SKM-1 treated with dmso at 0.1 percent for 144 hours (cell line): ENCODE data around the gene SYNE4.

Experiments
- DNase-seq: peaks from one replicate; lab custom pipeline; 2025; ENCODE audit not compliant: unreplicated experiment; lab: John Stamatoyannopoulos, UW

SYNE4 gene

DNA sequence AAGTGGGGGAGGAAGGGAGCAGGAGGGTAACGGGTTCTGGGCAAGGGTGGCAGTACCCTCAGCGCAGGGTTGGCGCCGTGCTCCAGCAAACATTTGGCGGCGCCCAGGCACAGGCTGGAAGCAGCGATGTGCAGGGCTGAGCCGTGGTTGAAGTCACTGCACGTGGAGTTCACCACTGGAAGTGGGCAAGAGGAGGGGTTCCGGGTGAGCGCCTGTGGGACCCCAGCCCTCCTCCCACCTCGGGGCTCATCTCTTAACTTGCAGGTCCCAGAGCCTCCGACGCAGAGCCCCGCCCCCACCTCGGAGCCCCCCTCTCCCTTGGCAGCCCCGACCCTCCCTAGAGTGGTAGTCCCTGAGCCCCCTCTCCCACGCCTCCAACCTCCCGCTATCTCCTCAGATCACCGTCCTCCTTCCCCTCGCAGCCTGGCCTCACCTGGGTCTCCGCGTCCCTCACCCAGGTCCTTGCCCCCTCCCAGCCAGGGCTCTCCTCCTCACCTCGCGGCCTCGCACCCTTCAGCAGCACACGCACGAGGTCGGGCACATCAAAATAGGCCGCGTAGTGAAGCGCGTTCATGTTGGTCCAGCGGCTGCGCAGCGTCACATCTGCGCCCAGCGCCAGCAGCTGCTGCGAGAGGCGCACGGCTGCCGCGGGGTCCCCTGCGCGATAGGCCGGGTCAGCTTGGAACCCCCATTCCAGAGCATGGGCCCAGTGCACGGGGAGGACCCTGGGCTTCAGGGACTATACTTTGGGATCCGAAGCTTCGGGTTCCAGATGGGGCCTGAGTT lies 17.7 kb upstream of the SYNE4 start:
- DNase-seq, result no peak

DNA sequence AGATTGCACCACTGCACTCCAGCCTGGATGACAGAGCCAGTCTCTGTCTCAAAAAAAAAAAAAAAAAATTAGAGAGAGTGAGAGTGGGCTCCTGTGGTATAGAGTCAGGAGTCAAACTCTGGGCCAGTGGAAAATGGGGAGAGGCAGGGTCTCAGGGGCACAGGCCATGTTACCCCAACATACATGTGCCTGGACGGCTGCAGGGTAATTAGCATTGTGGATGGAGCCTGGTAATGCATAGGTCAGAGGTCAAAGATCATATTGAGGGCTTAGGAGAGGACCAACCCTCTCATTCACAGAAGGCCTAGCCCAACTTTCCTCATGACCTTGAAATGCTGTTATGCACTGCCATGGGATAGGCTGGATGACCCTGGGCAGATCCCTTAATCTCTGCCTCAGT lies 16.9 kb upstream of the SYNE4 start:
- DNase-seq, result no peak

DNA sequence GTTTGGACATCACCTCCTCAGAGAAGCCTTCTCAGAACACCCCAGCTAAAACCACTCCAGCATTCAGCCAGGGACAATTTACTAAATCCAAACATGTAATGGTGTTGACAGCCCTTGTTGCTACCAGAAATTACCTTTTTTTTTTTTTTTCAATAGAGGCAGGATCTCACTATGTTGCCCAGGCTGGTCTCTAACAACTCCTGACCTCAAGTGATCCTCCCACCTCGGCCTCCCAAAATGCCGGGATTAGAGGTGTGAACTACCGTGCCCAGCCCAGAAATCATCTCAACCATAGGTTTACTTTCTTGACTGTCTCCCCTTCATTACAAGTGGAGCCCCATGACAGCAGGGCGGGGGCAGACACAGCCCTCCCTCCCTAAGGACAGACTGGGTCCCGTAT lies 14.8 kb upstream of the SYNE4 start:
- DNase-seq, result no peak

DNA sequence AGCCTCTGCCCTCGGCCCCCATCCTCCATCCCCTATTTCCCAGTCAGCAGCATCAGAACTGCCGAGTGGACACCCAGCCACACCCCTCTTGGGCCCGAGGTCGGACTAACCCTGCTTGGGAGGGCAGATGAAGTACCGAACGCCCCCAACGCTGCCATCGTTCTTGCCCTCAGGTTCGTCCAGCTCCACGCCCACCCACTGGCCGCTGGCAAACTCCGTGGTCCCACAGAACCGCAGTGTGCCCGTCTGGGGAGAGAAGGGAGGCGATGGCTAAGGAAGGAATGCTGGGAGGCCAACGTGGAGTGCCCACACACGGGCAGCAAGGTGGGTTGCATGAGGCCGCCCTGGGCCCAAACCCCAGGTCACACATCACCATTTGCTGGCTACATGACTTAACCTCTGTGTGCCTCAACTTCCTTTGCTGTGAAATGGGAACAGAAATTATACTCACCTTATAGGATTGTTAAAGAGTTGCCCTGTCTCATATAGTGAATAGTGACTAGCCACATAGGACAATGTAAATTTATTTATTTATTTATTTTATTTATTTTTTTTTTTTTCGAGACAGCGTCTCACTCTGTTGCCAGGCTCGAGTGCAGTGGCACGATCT lies 10.6 kb upstream of the SYNE4 start:
- DNase-seq, result no peak

DNA sequence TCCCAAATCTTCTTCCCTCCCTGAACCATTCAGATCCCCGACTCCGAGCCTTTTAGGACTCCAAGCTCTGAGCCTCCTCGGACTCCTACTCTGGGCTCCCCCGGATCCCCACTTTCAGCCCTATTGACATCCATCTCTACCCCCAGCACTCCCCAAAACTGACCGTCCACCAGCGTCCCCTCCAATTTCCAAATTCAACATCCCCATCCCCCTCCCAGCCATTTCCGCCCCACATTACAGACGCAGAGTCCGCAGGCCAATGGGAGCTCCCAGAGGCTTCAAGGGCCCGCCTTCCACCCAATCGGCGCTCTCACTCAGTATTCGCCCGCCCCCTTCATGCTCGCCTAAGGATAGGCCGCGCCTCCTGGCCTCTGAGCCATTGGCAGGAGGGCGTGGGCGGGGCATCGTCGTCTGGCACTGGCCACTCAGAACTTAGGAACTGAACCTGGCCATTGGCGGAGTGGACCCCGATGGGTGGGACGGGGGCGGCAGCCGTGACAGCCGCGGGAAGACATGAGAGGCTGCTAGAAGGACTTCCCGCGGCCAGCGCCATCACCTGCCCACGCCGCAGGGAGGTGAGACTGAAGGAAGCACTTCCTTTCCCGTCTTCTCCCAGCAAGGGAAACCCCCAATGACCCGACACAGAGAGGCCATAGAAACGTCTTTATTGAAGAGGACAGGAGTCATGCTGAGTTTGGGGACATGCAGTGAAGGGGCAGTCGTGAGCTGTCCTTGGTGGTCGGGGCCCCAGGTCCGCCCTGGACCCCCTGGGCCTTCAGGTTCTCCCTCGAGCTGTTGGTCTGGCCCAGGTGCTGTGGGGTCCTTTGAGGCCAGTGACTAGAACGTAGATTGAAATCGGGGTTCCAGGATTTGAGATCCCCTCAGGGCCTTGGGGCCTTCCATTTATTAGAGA lies 5.7 kb upstream of the SYNE4 start, which contains the start of gene ALKBH6:
Gene ALKBH6, minus strand, starts transcription at position 202 of the 913 bp plus-strand sequence. CDS start 816 bp downstream, outside the sequence.
- peak; percentile 98 for DNase-seq

DNA sequence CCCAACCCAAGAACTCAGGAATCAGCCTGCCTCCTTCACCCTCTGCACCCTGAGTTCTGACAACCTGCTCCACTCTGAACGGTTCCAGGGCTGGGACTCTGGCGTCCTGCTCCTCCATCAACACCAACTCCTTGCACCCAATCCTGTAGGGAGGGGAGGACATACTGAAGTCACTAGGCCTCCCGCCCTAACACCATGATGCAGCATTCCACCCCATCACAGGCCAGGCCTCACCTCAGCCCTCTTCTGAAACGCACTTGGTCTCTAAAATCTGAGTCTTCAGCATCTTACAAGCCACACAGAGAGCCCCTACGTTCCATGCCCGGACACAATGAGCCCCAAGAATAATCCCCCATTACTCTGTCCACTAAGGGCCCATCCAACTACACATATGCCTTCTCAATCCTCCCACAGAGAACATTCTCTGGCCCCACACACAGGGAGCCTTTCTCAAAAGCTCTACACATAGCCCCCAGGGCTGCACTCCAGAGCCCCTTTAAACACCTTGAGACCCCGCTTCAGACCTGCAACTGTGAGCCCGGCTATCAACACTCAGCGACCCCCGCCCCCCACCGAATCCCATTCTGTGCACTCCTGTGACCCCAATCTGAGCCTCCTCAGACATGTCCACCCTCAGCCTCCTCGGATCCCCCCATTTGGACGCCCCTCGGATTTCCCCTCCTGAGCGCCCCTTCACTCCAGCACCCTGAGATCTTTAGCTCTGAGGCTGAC lies 4.8 kb upstream of the SYNE4 start:
- DNase-seq, result no peak

DNA sequence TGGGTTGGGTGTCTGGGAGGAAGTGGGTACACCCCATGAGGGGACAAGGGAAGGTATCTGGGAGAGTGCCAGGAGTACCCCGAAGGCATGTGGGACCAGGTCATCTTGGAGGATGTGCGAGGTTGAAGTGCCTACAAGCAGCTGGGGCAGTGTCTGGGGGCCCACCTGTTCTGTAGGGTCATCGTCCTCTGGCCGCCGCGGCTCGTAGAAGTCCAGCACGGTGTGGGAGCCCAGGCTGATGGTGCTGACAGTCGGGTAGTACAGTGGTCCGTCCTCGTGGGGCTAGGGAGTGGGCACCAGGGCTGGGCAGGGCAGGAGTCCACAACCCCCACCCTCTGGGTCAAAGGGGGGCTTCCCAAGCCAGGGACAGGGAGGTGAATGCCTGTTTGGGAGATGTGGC lies 1.8 kb upstream of the SYNE4 start:
- DNase-seq, result no peak

DNA sequence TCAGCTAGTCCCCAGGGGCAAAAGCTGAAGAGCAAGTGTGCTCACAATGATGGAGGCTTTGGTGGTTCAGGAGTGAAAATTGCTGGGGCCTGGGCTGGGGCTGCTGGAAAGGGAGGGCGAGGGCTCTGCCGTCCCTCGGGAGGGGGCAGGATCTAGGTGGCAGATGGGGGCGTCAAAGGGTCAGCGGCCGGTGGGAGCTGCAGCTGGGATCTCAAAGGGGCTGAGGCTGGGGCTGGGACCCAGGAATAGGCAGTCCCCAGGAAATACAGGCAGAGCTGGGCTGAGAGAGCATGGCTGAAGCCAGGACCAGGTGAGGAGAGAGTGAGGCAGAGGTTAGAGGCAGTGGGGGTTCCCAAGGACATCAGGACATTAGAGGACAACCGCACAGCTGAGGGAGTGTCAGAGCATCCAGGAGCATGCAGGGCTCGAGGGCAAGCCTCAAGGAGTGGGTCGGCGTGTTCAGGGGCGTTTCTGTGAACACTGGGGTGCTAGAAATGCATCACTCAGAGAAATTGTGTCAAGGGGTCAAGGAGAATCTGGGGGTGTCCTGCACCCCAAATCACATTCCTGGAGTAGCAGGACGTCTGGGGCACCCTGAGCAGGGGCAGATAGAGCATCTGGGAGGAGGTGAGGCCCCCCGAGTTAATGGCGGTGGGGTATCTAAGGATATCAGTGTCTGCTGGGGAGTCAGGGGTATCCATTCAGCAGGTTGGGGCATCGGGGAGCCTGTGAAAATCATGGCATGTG lies 1.2 kb upstream of the SYNE4 start:
- DNase-seq, result no peak

DNA sequence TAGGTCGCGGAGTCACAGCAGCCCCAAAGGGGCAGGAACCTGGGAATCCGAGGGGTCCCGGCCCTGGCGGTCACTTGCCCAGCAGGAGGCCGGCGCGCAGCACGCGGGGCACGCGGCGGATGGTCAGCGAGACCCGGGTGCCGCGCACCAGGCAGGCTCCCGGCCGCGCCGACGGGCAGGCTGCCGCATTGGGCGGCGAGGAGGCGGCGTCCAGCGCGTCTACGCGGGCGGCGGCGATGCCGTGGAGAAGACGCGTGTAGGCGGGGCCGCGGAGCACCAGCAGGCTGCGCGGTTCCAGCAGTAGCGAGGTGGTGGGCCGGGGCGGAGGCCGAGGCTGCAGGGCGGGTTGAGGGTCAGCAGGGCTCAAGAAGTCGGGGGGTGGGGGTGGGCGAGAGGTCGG lies 607 bp upstream of the SYNE4 start:
- no peak for DNase-seq

DNA sequence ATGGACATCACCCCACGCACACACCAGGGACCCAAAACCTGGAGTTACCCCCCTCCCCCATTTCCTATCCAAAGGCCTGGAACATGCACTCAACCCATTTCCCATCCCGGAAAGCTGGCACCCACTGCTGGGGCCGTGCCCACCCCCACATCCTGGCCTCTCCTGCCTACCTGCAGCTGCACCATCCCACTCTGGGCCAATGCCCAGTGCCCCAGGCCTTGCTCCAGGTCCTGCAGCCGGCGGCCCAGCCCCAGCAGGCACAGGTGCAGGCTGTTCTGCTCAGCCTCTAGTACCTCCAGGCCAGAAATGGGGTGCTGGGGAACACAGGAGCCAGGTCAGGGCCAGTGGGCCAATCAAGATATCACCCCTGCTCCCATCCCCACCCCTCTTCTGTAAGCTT lies 1.7 kb downstream of the SYNE4 start:
- DNase-seq, result no peak

DNA sequence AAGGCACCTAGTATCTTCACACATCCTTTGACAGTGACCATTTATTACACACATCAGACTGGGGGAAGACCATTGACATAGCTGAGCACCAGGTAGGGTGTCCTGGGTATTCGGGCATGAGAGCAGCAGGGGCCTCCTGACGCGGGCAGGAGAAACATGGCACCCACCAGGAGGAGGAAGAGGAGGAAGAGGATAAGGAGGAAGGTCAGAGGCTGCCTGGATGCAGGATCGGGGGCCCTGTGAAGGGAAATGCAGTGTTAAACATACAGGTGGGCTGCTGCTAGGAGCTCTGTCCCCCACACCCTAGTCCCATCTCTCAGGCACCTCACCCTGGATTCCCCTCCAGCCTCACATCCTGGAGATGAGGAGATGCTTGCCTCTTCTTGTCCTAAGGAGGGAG lies 5.3 kb downstream of the SYNE4 start:
- no peak for DNase-seq

DNA sequence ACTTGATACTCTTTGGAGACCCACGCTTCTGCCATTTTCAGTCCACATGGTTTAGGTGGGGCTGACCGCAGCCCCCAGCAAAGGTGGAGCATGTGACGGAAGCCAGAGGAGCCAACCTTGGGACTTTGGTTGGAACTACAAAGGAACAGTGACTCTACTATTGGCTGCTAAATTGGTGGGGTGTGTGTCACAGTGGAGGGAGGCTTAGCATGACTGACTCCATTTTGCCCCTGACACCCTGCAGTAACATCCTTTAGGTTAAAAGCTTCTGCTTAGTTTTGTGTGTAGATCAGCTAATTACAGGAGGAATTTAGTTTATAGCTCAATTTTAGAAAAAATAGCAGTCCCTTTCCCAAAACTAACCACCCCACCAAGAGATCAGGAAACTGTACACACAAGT lies 7.0 kb downstream of the SYNE4 start:
- no peak for DNase-seq

DNA sequence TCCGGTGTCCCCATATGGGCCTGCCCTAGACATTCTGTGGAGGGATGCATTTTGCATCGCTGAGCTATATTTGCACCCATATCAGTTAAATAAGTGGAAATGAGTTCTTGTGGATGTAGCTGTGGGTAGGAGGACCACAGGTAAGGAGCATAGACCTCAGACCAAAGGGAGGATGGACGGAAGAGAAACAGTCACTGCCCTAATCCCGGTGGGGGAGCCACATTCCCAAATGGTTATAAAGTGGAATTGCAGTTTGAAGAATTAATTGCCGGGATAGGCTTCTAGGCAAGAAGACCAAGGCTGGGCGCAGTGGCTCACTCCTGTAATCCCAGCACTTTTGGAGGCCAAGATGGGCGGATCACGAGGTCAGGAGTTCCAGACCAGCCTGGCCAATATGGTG lies 11.8 kb downstream of the SYNE4 start:
- DNase-seq, result no peak

DNA sequence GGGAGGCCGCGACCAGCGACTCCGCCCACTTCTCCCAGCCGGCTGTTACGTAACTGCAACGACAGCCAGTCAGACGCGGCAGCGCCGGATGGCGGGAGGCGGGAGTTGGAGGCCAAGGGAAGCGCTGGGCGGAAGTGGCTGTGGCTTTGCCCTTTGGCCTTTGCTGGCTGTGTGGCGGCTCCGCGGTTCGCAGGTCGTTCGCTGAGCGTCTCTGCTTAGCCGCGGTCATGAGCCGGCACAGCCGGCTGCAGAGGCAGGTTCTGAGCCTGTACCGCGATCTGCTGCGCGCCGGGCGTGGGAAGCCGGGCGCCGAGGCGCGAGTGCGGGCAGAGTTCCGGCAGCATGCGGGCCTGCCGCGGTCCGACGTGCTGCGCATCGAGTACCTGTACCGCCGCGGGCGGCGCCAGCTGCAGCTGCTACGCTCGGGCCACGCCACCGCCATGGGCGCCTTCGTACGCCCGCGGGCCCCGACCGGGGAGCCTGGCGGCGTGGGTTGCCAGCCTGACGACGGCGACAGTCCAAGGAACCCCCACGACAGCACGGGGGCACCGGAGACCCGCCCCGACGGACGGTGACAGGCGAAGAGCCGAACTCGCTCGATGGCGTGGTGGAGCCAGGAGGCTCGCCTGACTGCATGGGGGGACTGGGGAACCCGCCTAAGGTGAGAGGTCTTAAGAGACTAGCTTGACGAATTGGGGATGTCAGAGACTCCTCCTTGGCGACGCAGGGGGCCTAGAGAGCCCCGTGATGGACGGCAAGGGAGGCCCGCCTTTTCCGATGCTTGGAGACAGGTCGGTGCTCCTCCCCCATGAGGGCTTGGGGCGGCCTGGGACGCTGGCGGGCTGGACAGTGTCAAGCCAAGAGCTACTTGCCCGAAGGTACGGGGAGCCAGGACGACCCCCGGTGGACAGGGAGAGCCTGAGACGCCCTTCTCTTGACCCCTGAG lies 13.3 kb downstream of the SYNE4 start, which contains the start of gene SDHAF1:
Gene SDHAF1, plus strand, starts transcription at position 141 of the 946 bp plus-strand sequence. Its CDS starts 87 bp downstream, at position 228.
- peak; percentile 95 for DNase-seq

DNA sequence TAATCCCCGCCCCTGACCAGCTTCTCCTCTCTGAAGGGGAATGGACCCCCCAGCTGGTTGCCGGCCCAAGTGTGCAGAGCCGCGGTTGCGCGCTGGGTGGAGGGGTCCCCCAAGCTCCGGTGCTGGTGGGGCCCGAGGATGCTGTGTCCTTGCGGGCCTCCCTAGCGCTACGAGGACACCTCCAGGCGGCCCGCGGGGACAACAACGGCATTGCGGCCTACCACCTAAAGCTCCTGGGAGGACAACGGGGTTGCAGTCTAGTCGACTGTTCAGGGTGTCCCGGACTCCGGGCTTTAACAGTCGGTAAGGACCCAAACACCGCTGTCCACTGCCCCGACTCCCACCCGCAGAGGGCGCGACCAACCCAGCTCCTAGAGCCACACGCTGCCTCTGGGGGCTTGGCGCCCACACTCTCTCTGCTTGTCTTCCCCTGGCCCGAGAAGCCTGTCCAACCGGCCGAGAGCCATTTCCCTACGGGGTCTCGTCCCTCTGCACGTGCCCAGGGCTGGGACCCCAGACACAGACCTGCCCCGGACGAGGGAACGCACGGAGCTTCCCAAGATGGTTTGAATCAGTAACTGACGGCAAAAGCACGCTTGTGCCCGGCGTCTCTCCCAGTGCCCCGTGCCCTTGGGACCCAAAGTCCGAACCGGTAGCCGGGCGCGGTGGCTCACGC lies 14.6 kb downstream of the SYNE4 start:
- no peak for DNase-seq

DNA sequence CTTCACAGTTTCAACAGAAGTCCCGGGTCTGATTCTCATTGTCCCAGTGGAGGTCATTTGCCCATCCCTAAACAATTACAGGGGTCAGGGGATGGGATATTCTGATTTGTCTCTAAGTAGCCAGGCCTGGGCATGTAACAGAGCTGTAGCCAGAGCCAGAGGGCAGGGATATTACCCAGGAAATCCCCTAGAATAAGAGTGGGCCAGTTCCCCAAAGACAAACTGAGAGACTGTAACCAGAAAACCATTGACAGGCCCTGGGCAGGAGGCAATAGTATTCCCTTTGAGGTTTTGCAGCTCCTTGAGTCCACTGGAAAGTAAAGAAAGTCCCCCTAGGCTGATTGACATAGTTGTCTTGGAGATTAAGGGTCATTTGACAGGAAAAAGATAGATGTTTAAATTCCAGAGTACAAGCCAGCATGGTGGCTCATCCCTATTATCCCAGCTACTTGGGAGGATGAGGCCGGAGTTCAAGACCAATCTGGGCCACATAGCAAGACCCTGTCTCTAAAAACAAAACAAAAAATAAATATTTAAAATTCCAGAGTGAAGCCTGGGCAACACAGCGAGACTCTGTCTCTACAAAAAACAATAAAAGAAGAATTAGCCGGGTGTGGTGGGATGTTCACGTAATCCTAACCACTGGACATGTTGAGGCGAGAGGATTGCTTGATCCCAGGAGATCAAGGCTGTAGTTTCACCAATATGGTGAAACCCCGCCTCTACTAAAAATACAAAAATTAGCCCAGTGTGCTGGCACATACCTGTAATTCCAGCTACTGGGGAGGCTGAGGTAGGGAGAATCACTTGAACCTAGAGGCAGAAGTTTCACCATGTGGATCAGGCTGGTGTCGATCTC lies 15.5 kb downstream of the SYNE4 start:
- no peak for DNase-seq

DNA sequence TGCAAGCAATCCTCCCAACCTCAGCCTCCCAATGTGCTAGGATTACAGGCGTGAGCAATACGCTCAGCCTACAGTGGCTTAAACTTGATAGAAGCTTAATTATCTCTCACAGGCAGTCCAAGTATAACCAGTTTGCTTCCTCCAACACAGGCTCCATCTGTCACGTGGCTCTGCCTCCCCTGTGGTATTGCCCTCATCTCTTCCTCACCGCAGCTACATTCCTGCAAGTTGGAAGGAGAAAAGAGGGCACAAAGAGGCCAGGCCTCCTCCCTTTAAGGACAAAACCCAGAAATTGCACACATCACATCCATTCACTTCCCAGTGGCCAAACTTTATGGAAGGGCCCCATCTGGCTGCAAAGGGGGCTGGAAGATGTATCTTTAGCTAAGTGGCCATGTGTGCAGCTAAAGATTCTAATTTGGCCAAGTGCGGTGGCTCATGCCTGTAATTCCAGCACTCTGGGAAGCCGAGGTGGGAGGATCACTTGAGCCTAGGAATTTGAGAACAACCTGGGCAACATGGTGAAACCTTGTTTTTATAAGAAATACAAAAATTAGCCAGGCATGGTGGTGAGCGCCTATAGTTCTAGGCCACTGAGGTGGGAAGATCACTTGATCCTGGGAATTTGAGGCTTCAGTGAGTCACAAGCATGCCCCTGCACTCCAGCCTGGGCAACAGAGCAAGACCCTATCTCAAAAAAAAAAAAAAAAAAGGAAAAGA lies 16.7 kb downstream of the SYNE4 start:
- no peak for DNase-seq
